ENCODE data around the gene PRR36. TPM values are rescaled to one million over a fixed set of nuclear protein-coding genes. Genes with fewer than 3 reads are reported as not detected.

The PRR36 gene
- total RNA-seq, 1 experiment from 2014 or later: 12.9 TPM

GRCh38 chr19:7905859-7906258 lies 31.7 kb upstream of the PRR36 start:
- no peaks in the 10 kb centered on the region for H3K9me2 ChIP-seq (ENCODE audit: insufficient read depth)
- H3K27ac ChIP-seq: no peak overlapping the region
- H3K9me3 ChIP-seq (ENCODE audit: insufficient read depth, low read depth): no peaks in the 10 kb centered on the region
- H3K27me3 ChIP-seq (ENCODE audit: insufficient read depth, low read depth): no peaks in the 10 kb centered on the region
- 0 out of 2 replicates have a peak, but pooled peaks cover 3% of the 10 kb centered on the region for H3K36me3 ChIP-seq (ENCODE audit: low read depth)
- TF ChIP-seq CTCF (conservative IDR thresholded peaks at IDR 0.05) (no peak), EZH2 (IDR thresholded peaks at IDR 0.05; ENCODE audit: low read depth) (no peak)
- H3K4me2 ChIP-seq: no peak overlapping the region
- no peak for DNase-seq
- ChIA-PET POLR2A (ENCODE audit: unreplicated experiment) (no interaction called here), CTCF (no interaction called here)
- H3K79me2 ChIP-seq (ENCODE audit: low read depth): peaks cover 63% of the 10 kb centered on the region
- H3K4me3 ChIP-seq: no peak overlapping the region
- H3F3A ChIP-seq (ENCODE audit: insufficient read depth, low read depth): peaks cover 14% of the 10 kb centered on the region; the same call in 1 of the 2 replicates
- H3K4me1 ChIP-seq (replicated peaks; ENCODE audit: insufficient read depth): peaks cover 16% of the 10 kb centered on the region; the same call in 1 of the 2 replicates
- no peak overlapping the region for H2AFZ ChIP-seq
- no TSS peak for BruUV-seq (replicated peaks)
- intact Hi-C loops (cut with micrococcal nuclease; ENCODE audit: unreplicated experiment): no loop called here
- peaks cover 46% of the 10 kb centered on the region for H4K20me1 ChIP-seq (ENCODE audit: insufficient read depth)

- Histone ChIP-seq H3K27me3 (ENCODE audit: insufficient read depth, low read depth) (no peaks in the 10 kb centered on the region), H3K27ac (no peak overlapping the region), H3K9me3 (ENCODE audit: insufficient read depth, low read depth) (no peaks in the 10 kb centered on the region), H3K4me1 (replicated peaks; ENCODE audit: insufficient read depth) (peaks cover 16% of the 10 kb centered on the region; the same call in 1 of the 2 replicates), H2AFZ (no peak overlapping the region), H3F3A (ENCODE audit: insufficient read depth, low read depth) (peaks cover 19% of the 10 kb centered on the region; the same call in 1 of the 2 replicates), H3K4me2 (peak overlapping the region; percentile 99), H3K79me2 (ENCODE audit: low read depth) (peaks cover 63% of the 10 kb centered on the region), H4K20me1 (ENCODE audit: insufficient read depth) (peaks cover 46% of the 10 kb centered on the region), H3K9me2 (ENCODE audit: insufficient read depth) (no peaks in the 10 kb centered on the region), H3K36me3 (ENCODE audit: low read depth) (0 out of 2 replicates have a peak, but pooled peaks cover 3% of the 10 kb centered on the region), H3K4me3 (peak overlapping the region; percentile 74)
- ChIA-PET CTCF (no interaction called here), POLR2A (ENCODE audit: unreplicated experiment) (no interaction called here)
- BruUV-seq (replicated peaks): no TSS peak
- no peak for TF ChIP-seq EZH2 (IDR thresholded peaks at IDR 0.05; ENCODE audit: low read depth)
- no peak for TF ChIP-seq CTCF (conservative IDR thresholded peaks at IDR 0.05)
- intact Hi-C loops (cut with micrococcal nuclease; ENCODE audit: unreplicated experiment): no loop called here
- no peak for DNase-seq
Observed at GRCh38 chr19:7905268-7905667, 31.1 kb upstream of the PRR36 start.

- ChIA-PET CTCF (interaction anchor here (0.6 to 2.2 kb wide), 3 partner anchors 17 to 51 kb away, joined by 3 to 10 read pairs (median 7); no protein-coding TSS in a partner anchor), POLR2A (ENCODE audit: unreplicated experiment) (interaction anchor here (0.6 to 1.1 kb wide), 5 partner anchors 15 to 41 kb away, joined by 3 to 34 read pairs (median 4); partner anchors contain the start of genes PRR36 and SNAPC2)
- BruUV-seq (replicated peaks): TSS peak; percentile 50
Observed at GRCh38 chr19:7904074-7905020, 30.2 kb upstream of the PRR36 start.

More at GRCh38 chr19:7904074-7905020, 30.2 kb upstream of the PRR36 start:
- intact Hi-C loops (cut with micrococcal nuclease; ENCODE audit: unreplicated experiment): loop anchor here (5.0 kb wide), 1 partner anchor 52 kb away; no protein-coding TSS in a partner anchor
- Histone ChIP-seq H3F3A (ENCODE audit: insufficient read depth, low read depth) (peaks cover 19% of the 10 kb centered on the region; the same call in 1 of the 2 replicates), H3K79me2 (ENCODE audit: low read depth) (peaks cover 63% of the 10 kb centered on the region), H3K36me3 (ENCODE audit: low read depth) (no peaks in the 10 kb centered on the region), H3K27me3 (ENCODE audit: insufficient read depth, low read depth) (no peaks in the 10 kb centered on the region), H3K4me1 (replicated peaks; ENCODE audit: insufficient read depth) (peaks cover 16% of the 10 kb centered on the region; the same call in 1 of the 2 replicates), H4K20me1 (ENCODE audit: insufficient read depth) (peaks cover 39% of the 10 kb centered on the region), H3K27ac (peak overlapping the region; percentile 17; the same call in 1 of the 2 replicates), H3K4me2 (peak overlapping the region; percentile 99), H3K9me2 (ENCODE audit: insufficient read depth) (no peaks in the 10 kb centered on the region), H2AFZ (peak overlapping the region; percentile 79), H3K9me3 (ENCODE audit: insufficient read depth, low read depth) (no peaks in the 10 kb centered on the region), H3K4me3 (peak overlapping the region; percentile 74)
- no peak for TF ChIP-seq EZH2 (IDR thresholded peaks at IDR 0.05; ENCODE audit: low read depth)
- DNase-seq: no peak
